GM23338 (cell line): Measurements from ENCODE around the gene B4GALT5. TPM values are rescaled to one million over a fixed set of nuclear protein-coding genes. Genes with fewer than 3 reads are reported as not detected.

Experiments
- ATAC-seq: fragments of 200-7000 bp; cut with Tn5 transposase; 3 replicates; pipeline ENCODE4 v1.9.1; 2020
- DNase-seq: peaks from one replicate; pipeline ENCODE4 v3.0.0-alpha.2; 2015; ENCODE audit warnings: low spot score
- H2AFZ ChIP-seq: fragments of 200-600 bp; sonication (generic); 2 replicates; pipeline ENCODE4 v1.8.0; 2016; ENCODE audit warnings: antibody characterized with exemption, mild to moderate bottlenecking, moderate library complexity
- H3F3A ChIP-seq: fragments of 200-600 bp; sonication (generic); replicated peaks from 2 replicates; pipeline ENCODE4 v1.8.0; 2017; ENCODE audit warnings: antibody characterized with exemption, mixed run types, low read depth
- H3K27ac ChIP-seq: fragments of 200-600 bp; sonication (generic); 2 replicates; pipeline ENCODE4 v1.6.1; 2016; ENCODE audit warnings: low read depth
- H3K27me3 ChIP-seq: fragments of 200-600 bp; sonication (generic); 2 replicates; pipeline ENCODE4 v1.8.0; 2016; ENCODE audit warnings: mild to moderate bottlenecking, mixed run types, moderate library complexity; ENCODE audit not compliant: insufficient read depth
- H3K36me3 ChIP-seq: fragments of 200-600 bp; sonication (generic); 2 replicates; pipeline ENCODE4 v1.8.0; 2016; ENCODE audit warnings: mild to moderate bottlenecking; ENCODE audit not compliant: insufficient read depth
- H3K4me1 ChIP-seq: fragments of 200-600 bp; sonication (generic); 2 replicates; pipeline ENCODE4 v1.8.0; 2016; ENCODE audit warnings: mild to moderate bottlenecking, moderate library complexity; ENCODE audit not compliant: insufficient read depth
- H3K4me2 ChIP-seq: fragments of 200-600 bp; sonication (generic); 2 replicates; pipeline ENCODE4 v1.7.1; 2017; ENCODE audit warnings: mixed run types
- H3K4me3 ChIP-seq: fragments of 200-600 bp; sonication (generic); 2 replicates; pipeline ENCODE4 v1.6.1; 2016; ENCODE audit warnings: mixed run types
- H3K79me2 ChIP-seq: fragments of 200-600 bp; sonication (generic); replicated peaks from 2 replicates; pipeline ENCODE4 v1.8.0; 2017; ENCODE audit warnings: mild to moderate bottlenecking; ENCODE audit not compliant: insufficient read depth
- H3K9me2 ChIP-seq: fragments of 200-600 bp; sonication (generic); 2 replicates; pipeline ENCODE4 v1.8.0; 2017; ENCODE audit not compliant: insufficient read depth
- H4K20me1 ChIP-seq: fragments of 200-600 bp; sonication (generic); replicated peaks from 2 replicates; pipeline ENCODE4 v1.8.0; 2017; ENCODE audit warnings: mild to moderate bottlenecking; ENCODE audit not compliant: insufficient read depth
- H3K27ac Mint-ChIP-seq: 2 replicates; pipeline ENCODE4 v1.8.0; 2020; ENCODE audit warnings: inconsistent platforms, mild to moderate bottlenecking, moderate library complexity, mixed read lengths
- H3K27me3 Mint-ChIP-seq: 3 replicates; pipeline ENCODE4 v1.8.0; 2022; ENCODE audit warnings: low read depth, mild to moderate bottlenecking, moderate library complexity, mixed read lengths, inconsistent platforms; ENCODE audit not compliant: insufficient read depth, poor library complexity
- H3K36me3 Mint-ChIP-seq: 3 replicates; pipeline ENCODE4 v1.8.0; 2021; ENCODE audit warnings: low read depth, mild to moderate bottlenecking, inconsistent platforms, moderate library complexity, mixed read lengths
- H3K4me1 Mint-ChIP-seq: 3 replicates; pipeline ENCODE4 v1.8.0; 2020; ENCODE audit warnings: mild to moderate bottlenecking, inconsistent platforms, mixed read lengths
- H3K4me3 Mint-ChIP-seq: 3 replicates; pipeline ENCODE4 v1.8.0; 2021; ENCODE audit warnings: moderate library complexity, mild to moderate bottlenecking, inconsistent platforms, mixed read lengths
- H3K9me3 Mint-ChIP-seq: 3 replicates; pipeline ENCODE4 v1.8.0; 2020; ENCODE audit warnings: moderate library complexity, mild to moderate bottlenecking, inconsistent platforms, mixed read lengths
- CREB1 ChIP-seq: fragments of 250-450 bp; sonication (Bioruptor Pico); IDR thresholded peaks from 2 replicates; pipeline ENCODE4 v1.5.0; 2020; ENCODE audit warnings: low read depth, mild to moderate bottlenecking, moderate library complexity
- EZH2 ChIP-seq: fragments of 200-600 bp; sonication (generic); IDR thresholded peaks from one replicate; pipeline ENCODE4 v1.8.0; 2017; ENCODE audit warnings: antibody characterized with exemption, mild to moderate bottlenecking, low read depth; ENCODE audit not compliant: unreplicated experiment
- EZH2phosphoT487 ChIP-seq: fragments of 200-600 bp; sonication (generic); IDR thresholded peaks from one replicate; pipeline ENCODE4 v1.8.1; 2018; ENCODE audit warnings: antibody characterized with exemption; ENCODE audit not compliant: unreplicated experiment
- JUNB ChIP-seq: IDR thresholded peaks from one replicate; pipeline ENCODE4 v1.6.1; 2016; ENCODE audit warnings: antibody characterized with exemption; ENCODE audit not compliant: unreplicated experiment
- NANOG ChIP-seq: IDR thresholded peaks from 2 replicates; pipeline ENCODE4 v1.6.1; 2016; ENCODE audit warnings: antibody characterized with exemption, borderline replicate concordance
- POLR2AphosphoS5 ChIP-seq: IDR thresholded peaks from 2 replicates; pipeline ENCODE4 v1.6.1; 2016; ENCODE audit warnings: antibody characterized with exemption, low read depth
- STAT1 ChIP-seq: IDR thresholded peaks from one replicate; pipeline ENCODE4 v1.6.1; 2016; ENCODE audit warnings: antibody characterized with exemption; ENCODE audit not compliant: unreplicated experiment
- ZNF114 ChIP-seq: fragments of 250-450 bp; sonication (Bioruptor Pico); IDR thresholded peaks from 2 replicates; pipeline ENCODE4 v1.5.0; 2020; ENCODE audit warnings: mild to moderate bottlenecking, moderate library complexity
- ZNF331 ChIP-seq: fragments of 250-450 bp; sonication (Bioruptor Pico); IDR thresholded peaks from 2 replicates; pipeline ENCODE4 v1.5.0; 2020; ENCODE audit warnings: low read depth, mild to moderate bottlenecking, moderate library complexity
- polyA plus RNA-seq: library from polyadenylated mRNA; unstranded; fragments of >200 nt; fragmentation: Nextera tagmentation; extraction: Ambion mirVana; gene quantifications from 2 replicates; pipeline ENCODE4 v1.2.1, GENCODE V29; 2016
- total RNA-seq: library from RNA; depleted of rRNA; stranded (reverse); fragments of >200 nt; shearing (Covaris generic); gene quantifications from 2 replicates; pipeline ENCODE4 v1.2.3, GENCODE V29; 2014
- TF ChIP-seq, protein P1 (sequence below): IDR thresholded peaks from one replicate; pipeline ENCODE4 v1.6.1; 2018; ENCODE audit warnings: antibody characterized with exemption; ENCODE audit not compliant: unreplicated experiment
- TF ChIP-seq, protein P2 (sequence below): IDR thresholded peaks from 2 replicates; pipeline ENCODE4 v1.6.1; 2016; ENCODE audit warnings: antibody characterized with exemption
- TF ChIP-seq, protein P3 (sequence below): fragments of 250-450 bp; sonication (Bioruptor Pico); IDR thresholded peaks from 2 replicates; pipeline ENCODE4 v1.5.0; 2020; ENCODE audit warnings: mild to moderate bottlenecking, moderate library complexity
- TF ChIP-seq, protein P4 (sequence below), 2 experiments: fragments of 200-600 bp in 1 of 2; sonication (generic) in 1 of 2; conservative IDR thresholded peaks; 2 replicates each; pipeline versions ENCODE4 v1.5.1 to v1.6.1; 2016 to 2017; ENCODE audit warnings: antibody characterized with exemption in 2 of 2, low read depth in 2 of 2, mild to moderate bottlenecking in 2 of 2, moderate library complexity in 1 of 2

The B4GALT5 gene
- total and polyA plus RNA-seq, 2 experiments from 2014 or later: 19.1 to 50.3 TPM

DNA sequence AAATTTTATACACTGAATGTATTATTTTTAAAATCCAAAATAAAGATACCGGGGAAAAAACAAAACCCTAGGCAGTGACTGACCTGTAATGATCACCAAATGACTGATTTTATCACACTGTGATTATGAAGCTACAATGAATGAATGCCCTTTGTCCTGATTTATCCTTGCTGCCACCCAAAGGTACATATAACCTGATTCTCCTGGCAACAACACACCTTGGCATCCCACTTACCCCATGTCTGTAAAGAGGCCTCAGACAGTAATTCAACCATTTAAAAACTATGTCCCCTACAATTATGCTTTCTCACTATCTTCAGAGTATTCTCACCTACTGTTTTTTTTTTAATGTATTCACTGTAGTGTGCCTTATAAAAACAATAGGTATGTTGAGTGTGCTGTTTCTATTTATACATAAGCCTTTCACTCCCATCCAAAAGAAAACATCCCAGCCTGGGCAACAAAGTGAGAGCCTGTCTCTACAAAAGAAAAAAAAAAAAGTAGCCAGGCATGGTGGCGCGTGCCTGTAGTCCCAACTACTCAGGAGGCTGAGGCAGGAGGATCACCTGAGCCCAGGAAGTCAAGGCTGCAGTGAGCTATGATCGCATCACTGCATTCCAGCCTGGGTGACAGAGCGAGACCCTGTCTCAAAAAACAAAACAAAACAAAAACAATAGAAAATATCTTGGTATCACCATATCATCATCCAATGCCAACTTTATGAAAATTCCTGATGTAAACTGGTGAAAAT lies 21.7 kb downstream of the B4GALT5 start:
- no peaks in the 10 kb centered on the region for H3K9me2 ChIP-seq
- no peaks in the 10 kb centered on the region for H3K9me3 Mint-ChIP-seq
- TF ChIP-seq JUNB (no peak), CREB1 (CRISPR knock-in tag) (no peak), POLR2AphosphoS5 (no peak), EZH2phosphoT487 (no peak), STAT1 (no peak), NANOG (no peak), ZNF114 (CRISPR knock-in tag) (no peak), ZNF331 (CRISPR knock-in tag) (no peak), EZH2 (no peak)
- TF ChIP-seq, protein P1, sequence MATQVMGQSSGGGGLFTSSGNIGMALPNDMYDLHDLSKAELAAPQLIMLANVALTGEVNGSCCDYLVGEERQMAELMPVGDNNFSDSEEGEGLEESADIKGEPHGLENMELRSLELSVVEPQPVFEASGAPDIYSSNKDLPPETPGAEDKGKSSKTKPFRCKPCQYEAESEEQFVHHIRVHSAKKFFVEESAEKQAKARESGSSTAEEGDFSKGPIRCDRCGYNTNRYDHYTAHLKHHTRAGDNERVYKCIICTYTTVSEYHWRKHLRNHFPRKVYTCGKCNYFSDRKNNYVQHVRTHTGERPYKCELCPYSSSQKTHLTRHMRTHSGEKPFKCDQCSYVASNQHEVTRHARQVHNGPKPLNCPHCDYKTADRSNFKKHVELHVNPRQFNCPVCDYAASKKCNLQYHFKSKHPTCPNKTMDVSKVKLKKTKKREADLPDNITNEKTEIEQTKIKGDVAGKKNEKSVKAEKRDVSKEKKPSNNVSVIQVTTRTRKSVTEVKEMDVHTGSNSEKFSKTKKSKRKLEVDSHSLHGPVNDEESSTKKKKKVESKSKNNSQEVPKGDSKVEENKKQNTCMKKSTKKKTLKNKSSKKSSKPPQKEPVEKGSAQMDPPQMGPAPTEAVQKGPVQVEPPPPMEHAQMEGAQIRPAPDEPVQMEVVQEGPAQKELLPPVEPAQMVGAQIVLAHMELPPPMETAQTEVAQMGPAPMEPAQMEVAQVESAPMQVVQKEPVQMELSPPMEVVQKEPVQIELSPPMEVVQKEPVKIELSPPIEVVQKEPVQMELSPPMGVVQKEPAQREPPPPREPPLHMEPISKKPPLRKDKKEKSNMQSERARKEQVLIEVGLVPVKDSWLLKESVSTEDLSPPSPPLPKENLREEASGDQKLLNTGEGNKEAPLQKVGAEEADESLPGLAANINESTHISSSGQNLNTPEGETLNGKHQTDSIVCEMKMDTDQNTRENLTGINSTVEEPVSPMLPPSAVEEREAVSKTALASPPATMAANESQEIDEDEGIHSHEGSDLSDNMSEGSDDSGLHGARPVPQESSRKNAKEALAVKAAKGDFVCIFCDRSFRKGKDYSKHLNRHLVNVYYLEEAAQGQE: no peak
- TF ChIP-seq, protein P2, sequence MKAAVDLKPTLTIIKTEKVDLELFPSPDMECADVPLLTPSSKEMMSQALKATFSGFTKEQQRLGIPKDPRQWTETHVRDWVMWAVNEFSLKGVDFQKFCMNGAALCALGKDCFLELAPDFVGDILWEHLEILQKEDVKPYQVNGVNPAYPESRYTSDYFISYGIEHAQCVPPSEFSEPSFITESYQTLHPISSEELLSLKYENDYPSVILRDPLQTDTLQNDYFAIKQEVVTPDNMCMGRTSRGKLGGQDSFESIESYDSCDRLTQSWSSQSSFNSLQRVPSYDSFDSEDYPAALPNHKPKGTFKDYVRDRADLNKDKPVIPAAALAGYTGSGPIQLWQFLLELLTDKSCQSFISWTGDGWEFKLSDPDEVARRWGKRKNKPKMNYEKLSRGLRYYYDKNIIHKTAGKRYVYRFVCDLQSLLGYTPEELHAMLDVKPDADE: no peak
- TF ChIP-seq, protein P3, sequence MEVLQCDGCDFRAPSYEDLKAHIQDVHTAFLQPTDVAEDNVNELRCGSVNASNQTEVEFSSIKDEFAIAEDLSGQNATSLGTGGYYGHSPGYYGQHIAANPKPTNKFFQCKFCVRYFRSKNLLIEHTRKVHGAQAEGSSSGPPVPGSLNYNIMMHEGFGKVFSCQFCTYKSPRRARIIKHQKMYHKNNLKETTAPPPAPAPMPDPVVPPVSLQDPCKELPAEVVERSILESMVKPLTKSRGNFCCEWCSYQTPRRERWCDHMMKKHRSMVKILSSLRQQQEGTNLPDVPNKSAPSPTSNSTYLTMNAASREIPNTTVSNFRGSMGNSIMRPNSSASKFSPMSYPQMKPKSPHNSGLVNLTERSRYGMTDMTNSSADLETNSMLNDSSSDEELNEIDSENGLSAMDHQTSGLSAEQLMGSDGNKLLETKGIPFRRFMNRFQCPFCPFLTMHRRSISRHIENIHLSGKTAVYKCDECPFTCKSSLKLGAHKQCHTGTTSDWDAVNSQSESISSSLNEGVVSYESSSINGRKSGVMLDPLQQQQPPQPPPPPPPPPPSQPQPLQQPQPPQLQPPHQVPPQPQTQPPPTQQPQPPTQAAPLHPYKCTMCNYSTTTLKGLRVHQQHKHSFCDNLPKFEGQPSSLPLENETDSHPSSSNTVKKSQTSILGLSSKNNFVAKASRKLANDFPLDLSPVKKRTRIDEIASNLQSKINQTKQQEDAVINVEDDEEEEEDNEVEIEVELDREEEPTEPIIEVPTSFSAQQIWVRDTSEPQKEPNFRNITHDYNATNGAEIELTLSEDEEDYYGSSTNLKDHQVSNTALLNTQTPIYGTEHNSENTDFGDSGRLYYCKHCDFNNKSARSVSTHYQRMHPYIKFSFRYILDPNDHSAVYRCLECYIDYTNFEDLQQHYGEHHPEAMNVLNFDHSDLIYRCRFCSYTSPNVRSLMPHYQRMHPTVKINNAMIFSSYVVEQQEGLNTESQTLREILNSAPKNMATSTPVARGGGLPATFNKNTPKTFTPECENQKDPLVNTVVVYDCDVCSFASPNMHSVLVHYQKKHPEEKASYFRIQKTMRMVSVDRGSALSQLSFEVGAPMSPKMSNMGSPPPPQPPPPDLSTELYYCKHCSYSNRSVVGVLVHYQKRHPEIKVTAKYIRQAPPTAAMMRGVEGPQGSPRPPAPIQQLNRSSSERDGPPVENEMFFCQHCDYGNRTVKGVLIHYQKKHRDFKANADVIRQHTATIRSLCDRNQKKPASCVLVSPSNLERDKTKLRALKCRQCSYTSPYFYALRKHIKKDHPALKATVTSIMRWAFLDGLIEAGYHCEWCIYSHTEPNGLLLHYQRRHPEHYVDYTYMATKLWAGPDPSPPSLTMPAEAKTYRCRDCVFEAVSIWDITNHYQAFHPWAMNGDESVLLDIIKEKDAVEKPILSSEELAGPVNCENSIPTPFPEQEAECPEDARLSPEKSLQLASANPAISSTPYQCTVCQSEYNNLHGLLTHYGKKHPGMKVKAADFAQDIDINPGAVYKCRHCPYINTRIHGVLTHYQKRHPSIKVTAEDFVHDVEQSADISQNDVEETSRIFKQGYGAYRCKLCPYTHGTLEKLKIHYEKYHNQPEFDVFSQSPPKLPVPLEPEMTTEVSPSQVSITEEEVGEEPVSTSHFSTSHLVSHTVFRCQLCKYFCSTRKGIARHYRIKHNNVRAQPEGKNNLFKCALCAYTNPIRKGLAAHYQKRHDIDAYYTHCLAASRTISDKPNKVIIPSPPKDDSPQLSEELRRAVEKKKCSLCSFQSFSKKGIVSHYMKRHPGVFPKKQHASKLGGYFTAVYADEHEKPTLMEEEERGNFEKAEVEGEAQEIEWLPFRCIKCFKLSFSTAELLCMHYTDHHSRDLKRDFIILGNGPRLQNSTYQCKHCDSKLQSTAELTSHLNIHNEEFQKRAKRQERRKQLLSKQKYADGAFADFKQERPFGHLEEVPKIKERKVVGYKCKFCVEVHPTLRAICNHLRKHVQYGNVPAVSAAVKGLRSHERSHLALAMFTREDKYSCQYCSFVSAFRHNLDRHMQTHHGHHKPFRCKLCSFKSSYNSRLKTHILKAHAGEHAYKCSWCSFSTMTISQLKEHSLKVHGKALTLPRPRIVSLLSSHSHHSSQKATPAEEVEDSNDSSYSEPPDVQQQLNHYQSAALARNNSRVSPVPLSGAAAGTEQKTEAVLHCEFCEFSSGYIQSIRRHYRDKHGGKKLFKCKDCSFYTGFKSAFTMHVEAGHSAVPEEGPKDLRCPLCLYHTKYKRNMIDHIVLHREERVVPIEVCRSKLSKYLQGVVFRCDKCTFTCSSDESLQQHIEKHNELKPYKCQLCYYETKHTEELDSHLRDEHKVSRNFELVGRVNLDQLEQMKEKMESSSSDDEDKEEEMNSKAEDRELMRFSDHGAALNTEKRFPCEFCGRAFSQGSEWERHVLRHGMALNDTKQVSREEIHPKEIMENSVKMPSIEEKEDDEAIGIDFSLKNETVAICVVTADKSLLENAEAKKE: no peak
- TF ChIP-seq, protein P4, sequence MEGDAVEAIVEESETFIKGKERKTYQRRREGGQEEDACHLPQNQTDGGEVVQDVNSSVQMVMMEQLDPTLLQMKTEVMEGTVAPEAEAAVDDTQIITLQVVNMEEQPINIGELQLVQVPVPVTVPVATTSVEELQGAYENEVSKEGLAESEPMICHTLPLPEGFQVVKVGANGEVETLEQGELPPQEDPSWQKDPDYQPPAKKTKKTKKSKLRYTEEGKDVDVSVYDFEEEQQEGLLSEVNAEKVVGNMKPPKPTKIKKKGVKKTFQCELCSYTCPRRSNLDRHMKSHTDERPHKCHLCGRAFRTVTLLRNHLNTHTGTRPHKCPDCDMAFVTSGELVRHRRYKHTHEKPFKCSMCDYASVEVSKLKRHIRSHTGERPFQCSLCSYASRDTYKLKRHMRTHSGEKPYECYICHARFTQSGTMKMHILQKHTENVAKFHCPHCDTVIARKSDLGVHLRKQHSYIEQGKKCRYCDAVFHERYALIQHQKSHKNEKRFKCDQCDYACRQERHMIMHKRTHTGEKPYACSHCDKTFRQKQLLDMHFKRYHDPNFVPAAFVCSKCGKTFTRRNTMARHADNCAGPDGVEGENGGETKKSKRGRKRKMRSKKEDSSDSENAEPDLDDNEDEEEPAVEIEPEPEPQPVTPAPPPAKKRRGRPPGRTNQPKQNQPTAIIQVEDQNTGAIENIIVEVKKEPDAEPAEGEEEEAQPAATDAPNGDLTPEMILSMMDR (conservative IDR thresholded peaks at IDR 0.05; ENCODE audit: low read depth in 2 of 2): no peak
- peak overlapping the region; percentile 22; the same call in 1 of the 2 replicates for H3K27ac Mint-ChIP-seq
- no peaks in the 10 kb centered on the region for H3K36me3 ChIP-seq
- peaks cover 100% of the 10 kb centered on the region for H3K79me2 ChIP-seq
- H3K4me3 Mint-ChIP-seq: no peak overlapping the region
- no peak overlapping the region for H3K4me3 ChIP-seq
- peaks cover 64% of the 10 kb centered on the region for H3K4me1 ChIP-seq
- H4K20me1 ChIP-seq: peaks cover 81% of the 10 kb centered on the region
- DNase-seq: no peak
- H3K27ac ChIP-seq: no peak overlapping the region
- H3K27me3 Mint-ChIP-seq: peaks cover 5% of the 10 kb centered on the region
- no peak for ATAC-seq
- H3K27me3 ChIP-seq: no peaks in the 10 kb centered on the region
- H3K4me1 Mint-ChIP-seq: peaks cover 82% of the 10 kb centered on the region
- H3K4me2 ChIP-seq: no peak overlapping the region
- H2AFZ ChIP-seq: no peak overlapping the region
- H3F3A ChIP-seq: 0 out of 2 replicates have a peak, but pooled peaks cover 3% of the 10 kb centered on the region
- H3K36me3 Mint-ChIP-seq: no peaks in the 10 kb centered on the region
